ENCODE data around the gene CENATAC. TPM values are rescaled to one million over a fixed set of nuclear protein-coding genes. Genes with fewer than 3 reads are reported as not detected.

The CENATAC gene
- total RNA-seq, 1 experiment from 2014 or later = 185 TPM

- intact Hi-C loops (cut with micrococcal nuclease; ENCODE audit: unreplicated experiment) = no loop called here
- H3K4me3 Mint-ChIP-seq (ENCODE audit: unreplicated experiment) = no peak overlapping the region
- Histone ChIP-seq H3K4me3 (ENCODE audit: low read depth, low read length) (no peak overlapping the region), H3K4me1 (no peaks in the 10 kb centered on the region), H3K27me3 (replicated peaks; ENCODE audit: control insufficient read depth, insufficient read depth, low read length) (no peaks in the 10 kb centered on the region), H3K36me3 (ENCODE audit: control insufficient read depth, insufficient read depth, low read length) (peaks cover 9% of the 10 kb centered on the region), H3K9me3 (no peaks in the 10 kb centered on the region)
- POLR2A ChIA-PET = no interaction called here
- DNase-seq = no peak
- H3K9me3 Mint-ChIP-seq (ENCODE audit: unreplicated experiment) = no peaks in the 10 kb centered on the region
- TF ChIP-seq CTCF (IDR thresholded peaks at IDR 0.05; ENCODE audit: insufficient read depth in 1 of 2, low read depth in 1 of 2, low read length in 1 of 2, severe bottlenecking in 1 of 2, unreplicated experiment in 1 of 2) = no peak
- no peak overlapping the region for H3K27ac Mint-ChIP-seq (ENCODE audit: unreplicated experiment)
- no peaks in the 10 kb centered on the region for H3K4me1 Mint-ChIP-seq (ENCODE audit: low read depth, unreplicated experiment)
- CTCF ChIA-PET = no interaction called here
- no peaks in the 10 kb centered on the region for H3K27me3 Mint-ChIP-seq (ENCODE audit: insufficient read depth, unreplicated experiment)
- BruUV-seq (replicated peaks) = no TSS peak
- H3K36me3 Mint-ChIP-seq (ENCODE audit: insufficient read depth, unreplicated experiment) = peaks cover 95% of the 10 kb centered on the region
Observed at GRCh38 chr11:119006656-119007055, 8.7 kb downstream of the CENATAC start.

- CTCF ChIA-PET = no interaction called here
- Mint-ChIP-seq H3K27ac (ENCODE audit: unreplicated experiment) (no peak overlapping the region), H3K4me3 (ENCODE audit: unreplicated experiment) (no peak overlapping the region), H3K9me3 (ENCODE audit: unreplicated experiment) (no peaks in the 10 kb centered on the region), H3K36me3 (ENCODE audit: insufficient read depth, unreplicated experiment) (peaks cover 95% of the 10 kb centered on the region), H3K4me1 (ENCODE audit: low read depth, unreplicated experiment) (peaks cover 6% of the 10 kb centered on the region), H3K27me3 (ENCODE audit: insufficient read depth, unreplicated experiment) (no peaks in the 10 kb centered on the region)
- no peaks in the 10 kb centered on the region for H3K27me3 ChIP-seq (replicated peaks; ENCODE audit: control insufficient read depth, insufficient read depth, low read length)
- no peaks in the 10 kb centered on the region for H3K9me3 ChIP-seq
- POLR2A ChIA-PET = no interaction called here
- H3K36me3 ChIP-seq (ENCODE audit: control insufficient read depth, insufficient read depth, low read length) = peaks cover 11% of the 10 kb centered on the region
- no peak overlapping the region for H3K4me3 ChIP-seq (ENCODE audit: low read depth, low read length)
- DNase-seq = no peak
- no TSS peak for BruUV-seq (replicated peaks)
- H3K4me1 ChIP-seq = peaks cover 13% of the 10 kb centered on the region
- intact Hi-C loops (cut with micrococcal nuclease; ENCODE audit: unreplicated experiment) = no loop called here
- no peak for TF ChIP-seq CTCF (IDR thresholded peaks at IDR 0.05; ENCODE audit: insufficient read depth in 1 of 2, low read depth in 1 of 2, low read length in 1 of 2, severe bottlenecking in 1 of 2, unreplicated experiment in 1 of 2)
Observed at GRCh38 chr11:119011476-119012053, 13.6 kb downstream of the CENATAC start.

- no peak for TF ChIP-seq CTCF (IDR thresholded peaks at IDR 0.05; ENCODE audit: insufficient read depth in 1 of 2, low read depth in 1 of 2, low read length in 1 of 2, severe bottlenecking in 1 of 2, unreplicated experiment in 1 of 2)
- ChIA-PET POLR2A (interaction anchor here (0.5 kb wide), 2 partner anchors 44 to 111 kb away, joined by 5 read pairs; no protein-coding TSS in a partner anchor), CTCF (interaction anchor here (1.3 kb wide), 1 partner anchor 101 kb away, joined by 3 read pairs; no protein-coding TSS in a partner anchor)
- Mint-ChIP-seq H3K4me3 (ENCODE audit: unreplicated experiment) (no peak overlapping the region), H3K4me1 (ENCODE audit: low read depth, unreplicated experiment) (peaks cover 6% of the 10 kb centered on the region), H3K9me3 (ENCODE audit: unreplicated experiment) (no peaks in the 10 kb centered on the region), H3K27ac (ENCODE audit: unreplicated experiment) (peak overlapping the region; percentile 11), H3K36me3 (ENCODE audit: insufficient read depth, unreplicated experiment) (peaks cover 95% of the 10 kb centered on the region), H3K27me3 (ENCODE audit: insufficient read depth, unreplicated experiment) (no peaks in the 10 kb centered on the region)
- peaks cover 18% of the 10 kb centered on the region for H3K4me1 ChIP-seq
- no peak overlapping the region for H3K4me3 ChIP-seq (ENCODE audit: low read depth, low read length)
- BruUV-seq (replicated peaks) = no TSS peak
- H3K9me3 ChIP-seq = no peaks in the 10 kb centered on the region
- peaks cover 12% of the 10 kb centered on the region for H3K36me3 ChIP-seq (ENCODE audit: control insufficient read depth, insufficient read depth, low read length)
- no peak for DNase-seq
- intact Hi-C loops (cut with micrococcal nuclease; ENCODE audit: unreplicated experiment) = no loop called here
- H3K27me3 ChIP-seq (replicated peaks; ENCODE audit: control insufficient read depth, insufficient read depth, low read length) = no peaks in the 10 kb centered on the region
Observed at GRCh38 chr11:119012629-119013170, 14.8 kb downstream of the CENATAC start.

Data from Caco-2 (cell line).